ENCODE results near the gene POGK.

Gene POGK

GRCh38 chr1:166899769-166900168, 60.5 kb downstream of the POGK start:
- no peak overlapping the region for H3K27ac ChIP-seq
- DNase-seq (ENCODE audit: low read depth, low spot score) = no peak

DNA sequence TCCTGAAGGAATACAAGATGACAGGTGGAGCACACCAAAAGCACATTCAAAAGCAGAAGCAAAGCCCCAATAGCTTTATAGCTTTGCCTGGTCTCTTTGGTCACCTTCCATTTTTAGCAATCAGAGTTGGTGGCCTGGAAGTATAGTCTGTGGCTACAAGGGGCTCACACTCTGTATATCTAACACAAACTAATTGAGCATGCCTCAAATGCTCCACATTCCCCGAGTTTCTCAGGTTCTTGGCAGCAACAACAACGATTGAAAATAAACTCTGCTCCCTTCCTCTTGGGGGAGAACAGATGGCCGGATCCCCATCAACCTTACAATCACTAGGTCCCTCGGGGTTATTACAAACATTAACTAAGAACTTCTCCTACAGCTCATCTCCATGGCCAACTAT, 61.7 kb downstream of the POGK start:
- DNase-seq (ENCODE audit: low read depth, low spot score) = no peak
- H3K27ac ChIP-seq = no peak overlapping the region

- H3K27ac ChIP-seq = peak overlapping the region; percentile 59
- DNase-seq (ENCODE audit: low read depth, low spot score) = peak; percentile 92
Observed at GRCh38 chr1:166902279-166902678, 63.0 kb downstream of the POGK start.

- H3K27ac ChIP-seq = peak overlapping the region; percentile 59
- DNase-seq (ENCODE audit: low read depth, low spot score) = no peak
Observed at GRCh38 chr1:166903232-166903631, 64.0 kb downstream of the POGK start.

- peak overlapping the region; percentile 27 for H3K27ac ChIP-seq
- no peak for DNase-seq (ENCODE audit: low read depth, low spot score)
Observed at GRCh38 chr1:166905136-166905535, 65.9 kb downstream of the POGK start.

GRCh38 chr1:166905900-166906299, 66.6 kb downstream of the POGK start:
- no peak for DNase-seq (ENCODE audit: low read depth, low spot score)
- H3K27ac ChIP-seq = peak overlapping the region; percentile 27

Data from epithelial cell of prostate (primary cell).